Progenitor cell of endocrine pancreas (in vitro differentiated cells): ENCODE results near the gene METTL8. TPM values are rescaled to one million over a fixed set of nuclear protein-coding genes. Genes with fewer than 3 reads are reported as not detected.

ENCODE experiments used
- DNase-seq: peaks from one replicate; pipeline ENCODE4 v3.0.0; 2021; ENCODE audit warnings: low spot score; ENCODE audit not compliant: unreplicated experiment
- H3K27ac Mint-ChIP-seq: 2 replicates; pipeline ENCODE4 v1.8.0; 2021; ENCODE audit warnings: mild to moderate bottlenecking, moderate library complexity, mixed read lengths
- H3K27me3 Mint-ChIP-seq: 2 replicates; pipeline ENCODE4 v1.8.0; 2021; ENCODE audit warnings: mixed read lengths
- H3K36me3 Mint-ChIP-seq: 2 replicates; pipeline ENCODE4 v1.8.0; 2022; ENCODE audit warnings: mixed read lengths; ENCODE audit not compliant: insufficient read depth
- H3K4me1 Mint-ChIP-seq: 2 replicates; pipeline ENCODE4 v1.8.0; 2021; ENCODE audit warnings: low read depth, mixed read lengths
- H3K4me3 Mint-ChIP-seq: 2 replicates; pipeline ENCODE4 v1.8.0; 2021; ENCODE audit warnings: low read depth, mild to moderate bottlenecking, moderate library complexity, mixed read lengths
- H3K9me3 Mint-ChIP-seq: 2 replicates; pipeline ENCODE4 v1.8.0; 2021; ENCODE audit warnings: low read depth, mixed read lengths
- CTCF ChIP-seq: fragments of 200-600 bp; sonication (generic); IDR thresholded peaks from one replicate; pipeline ENCODE4 v1.5.0; 2021; ENCODE audit warnings: antibody characterized with exemption, mild to moderate bottlenecking; ENCODE audit not compliant: unreplicated experiment
- long read RNA-seq: library from polyadenylated mRNA; unstranded; transcript quantifications from one replicate; pipeline ENCODE4 v2.0.0, GENCODE V29; 2020
- total RNA-seq: library from RNA; stranded (reverse); gene quantifications from 2 replicates; pipeline ENCODE4 v1.2.1, GENCODE V29; 2021

METTL8 gene
- 23.5 and 26.9 TPM in 2 replicates for total RNA-seq
- long read RNA-seq, full-length matches to known transcripts: 28 of 52 reads
- long read RNA-seq, partial matches to known transcripts: 1 of 52 reads
- long read RNA-seq, other reads (novel, unspliced or antisense): 23 of 52 reads

- Mint-ChIP-seq H3K9me3 (no peaks in the 10 kb centered on the region), H3K27me3 (no peaks in the 10 kb centered on the region), H3K27ac (peak within 1 kb of the TSS; percentile 95), H3K36me3 (peaks cover 13% of the 10 kb centered on the region), H3K4me1 (peaks cover 16% of the 10 kb centered on the region), H3K4me3 (peak within 1 kb of the TSS; percentile 79)
- DNase-seq: peak; percentile 88
- TF ChIP-seq CTCF: peak; percentile 64
Measured at GRCh38 chr2:171433763-171434012, at the start of gene METTL8. TSS of gene METTL8 (minus strand) at chr2:171433990. CDS start at chr2:171392185, 41,805 bp downstream.

GRCh38 chr2:171482877-171483276 is 49.1 kb upstream of the METTL8 start:
- H3K27me3 Mint-ChIP-seq: no peaks in the 10 kb centered on the region
- no peak for TF ChIP-seq CTCF
- H3K27ac Mint-ChIP-seq: no peak overlapping the region
- no peak overlapping the region for H3K4me3 Mint-ChIP-seq
- no peaks in the 10 kb centered on the region for H3K9me3 Mint-ChIP-seq
- H3K4me1 Mint-ChIP-seq: no peaks in the 10 kb centered on the region
- no peak for DNase-seq
- H3K36me3 Mint-ChIP-seq: peaks cover 7% of the 10 kb centered on the region

- H3K4me3 Mint-ChIP-seq: no peak overlapping the region
- DNase-seq: no peak
- no peaks in the 10 kb centered on the region for H3K9me3 Mint-ChIP-seq
- peaks cover 10% of the 10 kb centered on the region for H3K36me3 Mint-ChIP-seq
- TF ChIP-seq CTCF: no peak
- H3K27ac Mint-ChIP-seq: no peak overlapping the region
- no peaks in the 10 kb centered on the region for H3K4me1 Mint-ChIP-seq
- H3K27me3 Mint-ChIP-seq: no peaks in the 10 kb centered on the region
Measured at GRCh38 chr2:171482308-171482707, 48.5 kb upstream of the METTL8 start.

- no peaks in the 10 kb centered on the region for H3K27me3 Mint-ChIP-seq
- no peak for DNase-seq
- no peak overlapping the region for H3K27ac Mint-ChIP-seq
- peaks cover 7% of the 10 kb centered on the region for H3K36me3 Mint-ChIP-seq
- no peaks in the 10 kb centered on the region for H3K9me3 Mint-ChIP-seq
- TF ChIP-seq CTCF: no peak
- H3K4me3 Mint-ChIP-seq: no peak overlapping the region
- H3K4me1 Mint-ChIP-seq: no peaks in the 10 kb centered on the region
Measured at GRCh38 chr2:171480908-171481307, 47.1 kb upstream of the METTL8 start.

- DNase-seq: no peak
- TF ChIP-seq CTCF: no peak
- Mint-ChIP-seq H3K27ac (no peak overlapping the region), H3K27me3 (no peaks in the 10 kb centered on the region), H3K36me3 (peaks cover 13% of the 10 kb centered on the region), H3K4me1 (no peaks in the 10 kb centered on the region), H3K4me3 (no peak overlapping the region), H3K9me3 (no peaks in the 10 kb centered on the region)
Measured at GRCh38 chr2:171479154-171479814, 45.5 kb upstream of the METTL8 start.
